Astrocyte (in vitro differentiated cells and primary cell): ENCODE results near the gene OR10H5. TPM values are rescaled to one million over a fixed set of nuclear protein-coding genes. Genes with fewer than 3 reads are reported as not detected.
A peak's percentile ranks its signal among the peaks of the same experiment; 100 is the strongest.
"Not testable (repeated sequence)": the region's sequence is repeated elsewhere in the genome, so short reads cannot be mapped to it uniquely, and the experiment has no call there.

Source experiments
- DNase-seq: peaks from one replicate; pipeline ENCODE4 v3.0.0-alpha.2; 2010; ENCODE audit warnings: low read depth
- FAIRE-seq: peaks from 2 replicates; lab custom pipeline; 2011; peaks lifted over from hg19 to GRCh38; lab: Jason Lieb, UNC
- H2AFZ ChIP-seq: 2 replicates; pipeline ENCODE4 v1.6.0; 2012; ENCODE audit warnings: low read depth, low read length, inconsistent platforms
- H3K27ac ChIP-seq: 2 replicates; pipeline ENCODE4 v1.5.1; 2011; ENCODE audit warnings: low read depth, low read length, inconsistent platforms
- H3K27me3 ChIP-seq: 2 replicates; pipeline ENCODE4 v1.6.0; 2011; ENCODE audit warnings: low read length, inconsistent platforms; ENCODE audit not compliant: insufficient read depth
- H3K36me3 ChIP-seq: 2 replicates; pipeline ENCODE4 v1.5.1; 2011; ENCODE audit warnings: low read length, inconsistent platforms; ENCODE audit not compliant: insufficient read depth
- H3K4me1 ChIP-seq: 2 replicates; pipeline ENCODE4 v1.5.1; 2011; ENCODE audit warnings: low read length, inconsistent platforms; ENCODE audit not compliant: insufficient read depth
- H3K4me2 ChIP-seq: 2 replicates; pipeline ENCODE4 v1.6.0; 2012; ENCODE audit warnings: low read length, inconsistent platforms
- H3K4me3 ChIP-seq: 2 replicates; pipeline ENCODE4 v1.5.1; 2011; ENCODE audit warnings: low read depth, mild to moderate bottlenecking, low read length, inconsistent platforms; ENCODE audit not compliant: insufficient read depth
- H3K79me2 ChIP-seq: 2 replicates; pipeline ENCODE4 v1.6.0; 2012; ENCODE audit warnings: mild to moderate bottlenecking, low read length, inconsistent platforms; ENCODE audit not compliant: insufficient read depth
- H3K9ac ChIP-seq: 2 replicates; pipeline ENCODE4 v1.6.0; 2012; ENCODE audit warnings: mild to moderate bottlenecking, low read length, inconsistent platforms
- H3K9me3 ChIP-seq: 2 replicates; pipeline ENCODE4 v1.5.1; 2012; ENCODE audit warnings: low read depth, mild to moderate bottlenecking, low read length, inconsistent platforms; ENCODE audit not compliant: insufficient read depth
- H4K20me1 ChIP-seq: 2 replicates; pipeline ENCODE4 v1.6.0; 2012; ENCODE audit warnings: low read length, inconsistent platforms; ENCODE audit not compliant: insufficient read depth
- H3K27ac Mint-ChIP-seq: one replicate; pipeline ENCODE4 v1.8.0; 2021; ENCODE audit warnings: mild to moderate bottlenecking, mixed read lengths; ENCODE audit not compliant: unreplicated experiment
- H3K27me3 Mint-ChIP-seq: one replicate; pipeline ENCODE4 v1.8.0; 2021; ENCODE audit warnings: low read depth, mixed read lengths; ENCODE audit not compliant: unreplicated experiment
- H3K36me3 Mint-ChIP-seq: one replicate; pipeline ENCODE4 v1.8.0; 2021; ENCODE audit warnings: low read depth, mixed read lengths; ENCODE audit not compliant: unreplicated experiment
- H3K4me1 Mint-ChIP-seq: one replicate; pipeline ENCODE4 v1.8.0; 2021; ENCODE audit warnings: low read depth, mixed read lengths; ENCODE audit not compliant: unreplicated experiment
- H3K4me3 Mint-ChIP-seq: one replicate; pipeline ENCODE4 v1.8.0; 2021; ENCODE audit warnings: mild to moderate bottlenecking, moderate library complexity, mixed read lengths; ENCODE audit not compliant: unreplicated experiment
- H3K9me3 Mint-ChIP-seq: one replicate; pipeline ENCODE4 v1.8.0; 2021; ENCODE audit warnings: mild to moderate bottlenecking, mixed read lengths; ENCODE audit not compliant: unreplicated experiment
- CTCF ChIP-seq: IDR thresholded peaks from 2 replicates; pipeline ENCODE4 v1.5.1; 2011; ENCODE audit warnings: low read depth, mild to moderate bottlenecking, inconsistent platforms, low read length, moderate library complexity; ENCODE audit not compliant: insufficient read depth
- EZH2 ChIP-seq: IDR thresholded peaks from 2 replicates; pipeline ENCODE4 v1.6.1; 2012; ENCODE audit warnings: mild to moderate bottlenecking, low read length, inconsistent platforms; ENCODE audit not compliant: insufficient read depth
- total RNA-seq: library from RNA; stranded (reverse); gene quantifications from 2 replicates; pipeline ENCODE4 v1.2.1, GENCODE V29; 2021

The OR10H5 gene
- total RNA-seq, 1 donor from 2014 or later: not detected

- H3K4me1 ChIP-seq, H4K20me1 ChIP-seq, H3K36me3 ChIP-seq, H3K79me2 ChIP-seq, FAIRE-seq, H3K36me3 Mint-ChIP-seq, H3K9me3 ChIP-seq, H3K27ac Mint-ChIP-seq, H3K4me1 Mint-ChIP-seq, H3K27me3 ChIP-seq, H3K9me3 Mint-ChIP-seq, DNase-seq, H3K27me3 Mint-ChIP-seq, H3K4me3 Mint-ChIP-seq: not testable (repeated sequence)
- H3K27ac ChIP-seq: peak overlapping the region; percentile 67
- H3K4me2 ChIP-seq: peak overlapping the region; percentile 87
- H2AFZ ChIP-seq: peak overlapping the region; percentile 78
- peak overlapping the region; percentile 64 for H3K4me3 ChIP-seq
- peak overlapping the region; percentile 86 for H3K9ac ChIP-seq
These were observed 48.3 kb downstream of the OR10H5 start for GRCh38 chr19:15835565-15836329.

GRCh38 chr19:15836330-15837220, 49.1 kb downstream of the OR10H5 start:
- H3K27ac ChIP-seq: peak overlapping the region; percentile 67
- no peak for FAIRE-seq
- H3K4me3 Mint-ChIP-seq: no peak overlapping the region

More at GRCh38 chr19:15836330-15837220, 49.1 kb downstream of the OR10H5 start:
- H3K79me2 ChIP-seq: no peaks in the 10 kb centered on the region
- peaks cover 7% of the 10 kb centered on the region for H3K9me3 Mint-ChIP-seq
- no peaks in the 10 kb centered on the region for H3K4me1 Mint-ChIP-seq
- H3K9ac ChIP-seq: peak overlapping the region; percentile 86
- no peak overlapping the region for H3K27ac Mint-ChIP-seq
- no peak for TF ChIP-seq CTCF
- TF ChIP-seq EZH2: no peak
- H3K4me3 ChIP-seq: peak overlapping the region; percentile 64
- no peaks in the 10 kb centered on the region for H3K36me3 ChIP-seq
- no peaks in the 10 kb centered on the region for H4K20me1 ChIP-seq
- H3K27me3 ChIP-seq: no peaks in the 10 kb centered on the region
- H3K4me1 ChIP-seq: no peaks in the 10 kb centered on the region
- no peaks in the 10 kb centered on the region for H3K36me3 Mint-ChIP-seq
- no peaks in the 10 kb centered on the region for H3K27me3 Mint-ChIP-seq
- peak overlapping the region; percentile 78 for H2AFZ ChIP-seq
- H3K4me2 ChIP-seq: peak overlapping the region; percentile 87
- H3K9me3 ChIP-seq: no peaks in the 10 kb centered on the region
- DNase-seq: peak; percentile 78
